H9 (cell line): ENCODE results near the gene CA12. TPM values are rescaled to one million over a fixed set of nuclear protein-coding genes. Genes with fewer than 3 reads are reported as not detected.

Experiments
- DNase-seq: peaks from one replicate; pipeline ENCODE4 v3.0.0-alpha.2; 2017
- H2AFZ ChIP-seq: one replicate; pipeline ENCODE4 v1.6.1; 2013; ENCODE audit warnings: mild to moderate bottlenecking, low read length, control low read depth, moderate library complexity
- H2AK5ac ChIP-seq: 2 replicates; pipeline ENCODE4 v1.6.1; 2013; ENCODE audit warnings: low read length, control low read depth, mixed read lengths; ENCODE audit not compliant: insufficient read length
- H2BK120ac ChIP-seq: one replicate; pipeline ENCODE4 v1.6.1; 2013; ENCODE audit warnings: low read depth, mild to moderate bottlenecking, low read length, control low read depth, inconsistent platforms; ENCODE audit not compliant: poor library complexity, severe bottlenecking
- H2BK12ac ChIP-seq: 2 replicates; pipeline ENCODE4 v1.6.1; 2013; ENCODE audit warnings: low read length, control low read depth, mixed read lengths, low read depth; ENCODE audit not compliant: insufficient read length
- H2BK15ac ChIP-seq: 2 replicates; pipeline ENCODE4 v1.6.1; 2013; ENCODE audit warnings: low read depth, low read length, control low read depth
- H2BK20ac ChIP-seq: one replicate; pipeline ENCODE4 v1.6.1; 2013; ENCODE audit warnings: low read depth, mild to moderate bottlenecking, low read length, control low read depth, inconsistent platforms; ENCODE audit not compliant: poor library complexity, severe bottlenecking
- H2BK5ac ChIP-seq: 2 replicates; pipeline ENCODE4 v1.6.1; 2013; ENCODE audit warnings: low read length, control low read depth, mixed read lengths; ENCODE audit not compliant: insufficient read length
- H3K14ac ChIP-seq: 2 replicates; pipeline ENCODE4 v1.6.1; 2013; ENCODE audit warnings: low read length, control low read depth; ENCODE audit not compliant: insufficient read depth
- H3K18ac ChIP-seq: 2 replicates; pipeline ENCODE4 v1.6.1; 2013; ENCODE audit warnings: low read depth, mild to moderate bottlenecking, mixed read lengths, low read length, control low read depth; ENCODE audit not compliant: insufficient read length
- H3K23ac ChIP-seq: 2 replicates; pipeline ENCODE4 v1.6.1; 2013; ENCODE audit warnings: low read length, control low read depth, mixed read lengths, low read depth; ENCODE audit not compliant: insufficient read length
- H3K23me2 ChIP-seq: 2 replicates; pipeline ENCODE4 v1.6.1; 2013; ENCODE audit warnings: low read depth, mild to moderate bottlenecking, mixed read lengths, low read length, control low read depth; ENCODE audit not compliant: insufficient read length, poor library complexity, severe bottlenecking
- H3K27ac ChIP-seq: 2 replicates; pipeline ENCODE4 v1.5.1; 2013; ENCODE audit warnings: low read length, control low read depth, mixed read lengths, low read depth; ENCODE audit not compliant: insufficient read length
- H3K27me3 ChIP-seq: 2 replicates; pipeline ENCODE4 v1.6.1; 2013; ENCODE audit warnings: low read length, control low read depth, inconsistent platforms; ENCODE audit not compliant: insufficient read depth
- H3K4ac ChIP-seq: 2 replicates; pipeline ENCODE4 v1.6.1; 2013; ENCODE audit warnings: low read depth, mild to moderate bottlenecking, control low read depth, inconsistent platforms, low read length, moderate library complexity
- H3K4me1 ChIP-seq: 2 replicates; pipeline ENCODE4 v1.6.1; 2013; ENCODE audit warnings: low read length, control low read depth, inconsistent platforms; ENCODE audit not compliant: insufficient read depth
- H3K4me2 ChIP-seq: 2 replicates; pipeline ENCODE4 v1.6.1; 2013; ENCODE audit warnings: low read length, control low read depth, mixed read lengths; ENCODE audit not compliant: insufficient read length, insufficient read depth
- H3K56ac ChIP-seq: 2 replicates; pipeline ENCODE4 v1.6.1; 2013; ENCODE audit warnings: low read depth, mild to moderate bottlenecking, mixed read lengths, low read length, control low read depth; ENCODE audit not compliant: insufficient read length
- H3K79me1 ChIP-seq: 2 replicates; pipeline ENCODE4 v1.6.1; 2013; ENCODE audit warnings: low read depth, mild to moderate bottlenecking, moderate library complexity, low read length, control low read depth, inconsistent platforms; ENCODE audit not compliant: insufficient read depth, poor library complexity, severe bottlenecking
- H3K79me2 ChIP-seq: 2 replicates; pipeline ENCODE4 v1.6.1; 2013; ENCODE audit warnings: low read length, control low read depth, inconsistent platforms; ENCODE audit not compliant: insufficient read depth
- H3K9ac ChIP-seq: 2 replicates; pipeline ENCODE4 v1.6.1; 2013; ENCODE audit warnings: low read length, control low read depth, mixed read lengths; ENCODE audit not compliant: insufficient read length; ENCODE audit errors: extremely low read depth
- H3K9me3 ChIP-seq: one replicate; pipeline ENCODE4 v1.6.1; 2013; ENCODE audit warnings: low read depth, low read length, inconsistent platforms; ENCODE audit not compliant: control insufficient read depth
- H3T11ph ChIP-seq: one replicate; pipeline ENCODE4 v1.6.1; 2013; ENCODE audit warnings: mild to moderate bottlenecking, low read length, control low read depth, inconsistent platforms
- H4K20me1 ChIP-seq: one replicate; pipeline ENCODE4 v1.6.1; 2013; ENCODE audit not compliant: control insufficient read depth, insufficient read length, insufficient read depth
- H4K5ac ChIP-seq: 2 replicates; pipeline ENCODE4 v1.6.1; 2013; ENCODE audit warnings: low read depth, mild to moderate bottlenecking, mixed read lengths, low read length, control low read depth; ENCODE audit not compliant: insufficient read length
- H4K8ac ChIP-seq: replicated peaks from 2 replicates; pipeline ENCODE4 v1.6.1; 2013; ENCODE audit warnings: low read length, control low read depth, mixed read lengths, low read depth; ENCODE audit not compliant: insufficient read length
- H4K91ac ChIP-seq: 2 replicates; pipeline ENCODE4 v1.6.1; 2013; ENCODE audit warnings: low read depth, mild to moderate bottlenecking, moderate library complexity, mixed read lengths, low read length, control low read depth; ENCODE audit not compliant: insufficient read length
- H3K27ac Mint-ChIP-seq, 3 experiments: 2 replicates in 2 of 3; 3 replicates in 1 of 3; pipeline ENCODE4 v1.8.0; 2020 to 2021; ENCODE audit warnings: mixed read lengths in 3 of 3, mild to moderate bottlenecking in 1 of 3, moderate library complexity in 1 of 3
- H3K27me3 Mint-ChIP-seq: 2 replicates; pipeline ENCODE4 v1.8.0; 2021; ENCODE audit warnings: low read depth, mild to moderate bottlenecking, moderate library complexity, mixed read lengths
- H3K36me3 Mint-ChIP-seq, 3 experiments: 2 replicates in 2 of 3; 3 replicates in 1 of 3; pipeline ENCODE4 v1.8.0; 2020 to 2021; ENCODE audit warnings: low read depth in 3 of 3, mixed read lengths in 3 of 3; ENCODE audit not compliant: insufficient read depth in 1 of 3
- H3K4me1 Mint-ChIP-seq, 2 experiments: 2 replicates each; pipeline ENCODE4 v1.8.0; 2020; ENCODE audit warnings: mixed read lengths in 2 of 2
- H3K4me3 Mint-ChIP-seq, 2 experiments: 2 replicates in 1 of 2; 3 replicates in 1 of 2; pipeline ENCODE4 v1.8.0; 2020 to 2021; ENCODE audit warnings: mild to moderate bottlenecking in 2 of 2, mixed read lengths in 2 of 2, moderate library complexity in 1 of 2
- H3K9me3 Mint-ChIP-seq, 2 experiments: 2 replicates in 1 of 2; 3 replicates in 1 of 2; pipeline ENCODE4 v1.8.0; 2020; ENCODE audit warnings: mild to moderate bottlenecking in 2 of 2, mixed read lengths in 2 of 2, moderate library complexity in 1 of 2
- CTCF ChIP-seq: fragments of 200-600 bp; sonication (generic); conservative IDR thresholded peaks from 3 replicates; pipeline ENCODE4 v1.8.0; 2021; ENCODE audit warnings: antibody characterized with exemption, mild to moderate bottlenecking
- WGBS: extraction: QIAGEN DNeasy Blood & Tissue Kit; methylation state at CpG from one replicate; pipeline ENCODE4 v1.1.7; 2013; ENCODE audit warnings: missing lambda C conversion rate, low lambda C conversion rate, mixed read lengths; ENCODE audit not compliant: insufficient read length; ENCODE audit errors: extremely low coverage; 5-methylcytosine and 5-hydroxymethylcytosine counted together
- total RNA-seq: library from RNA; stranded (reverse); gene quantifications from 2 replicates; pipeline ENCODE4 v1.2.1, GENCODE V29; 2021

Gene CA12
- total RNA-seq, 1 experiment from 2014 or later, result 0.68 TPM

- Histone ChIP-seq H3K56ac (no peak overlapping the region), H2AFZ (no peak overlapping the region), H3K4me2 (no peak overlapping the region), H2BK120ac (no peak overlapping the region), H4K5ac (no peak overlapping the region), H4K91ac (no peak overlapping the region), H3K79me1 (no peaks in the 10 kb centered on the region), H2BK20ac (no peak overlapping the region), H3K9ac (no peak overlapping the region), H2AK5ac (no peak overlapping the region), H2BK5ac (no peak overlapping the region), H3K18ac (no peak overlapping the region), H3K23ac (no peak overlapping the region), H2BK12ac (no peak overlapping the region), H3K4ac (no peak overlapping the region), H4K20me1 (no peaks in the 10 kb centered on the region), H4K8ac (no peak overlapping the region), H3K27ac (no peak overlapping the region), H3K27me3 (no peaks in the 10 kb centered on the region), H3K23me2 (no peaks in the 10 kb centered on the region), H3K9me3 (no peaks in the 10 kb centered on the region), H3K4me1 (no peaks in the 10 kb centered on the region), H3K14ac (no peak overlapping the region), H2BK15ac (no peak overlapping the region), H3T11ph (no peak overlapping the region), H3K79me2 (no peaks in the 10 kb centered on the region)
- WGBS, result no CpG with 5 or more reads among the region's 22 CpGs
- Mint-ChIP-seq H3K4me3 (no peak overlapping the region), H3K36me3 (no peaks in the 10 kb centered on the region), H3K27me3 (peaks cover 6% of the 10 kb centered on the region), H3K9me3 (no peaks in the 10 kb centered on the region), H3K4me1 (peaks cover 6 to 9% of the 10 kb centered on the region in 2 experiments), H3K27ac (no peak overlapping the region; a peak in 2 of 7 replicates)
- DNase-seq, result no peak
- TF ChIP-seq CTCF, result no peak
Measured at GRCh38 chr15:63354821-63355650, 26.6 kb downstream of the CA12 start.
